Vagina (tissue), 2 donors: ENCODE data around the gene C9orf78. TPM values are rescaled to one million over a fixed set of nuclear protein-coding genes. Genes with fewer than 3 reads are reported as not detected.

Source experiments
- DNase-seq, 2 donors: peaks; one replicate each; pipeline ENCODE4 v3.0.0-alpha.2; 2017; ENCODE audit errors: extremely low spot score in 2 of 2
- H3K27ac ChIP-seq: fragments of 200-600 bp; sonication (generic); one replicate; pipeline ENCODE4 v1.5.1; 2019
- H3K27me3 ChIP-seq: fragments of 200-600 bp; sonication (generic); one replicate; pipeline ENCODE4 v1.5.1; 2019
- H3K36me3 ChIP-seq, 2 donors: fragments of 200-600 bp; sonication (generic); one replicate each; pipeline ENCODE4 v1.5.1; 2017 to 2019
- H3K4me1 ChIP-seq: fragments of 200-600 bp; sonication (generic); one replicate; pipeline ENCODE4 v1.5.1; 2019
- H3K4me3 ChIP-seq, 2 donors: fragments of 200-600 bp; sonication (generic); 1 replicate in 1 of 2; 2 replicates in 1 of 2; pipeline ENCODE4 v1.5.1; 2016 to 2019
- H3K9me3 ChIP-seq: fragments of 200-600 bp; sonication (generic); one replicate; pipeline ENCODE4 v1.5.1; 2019
- POLR2A ChIP-seq, 2 donors: fragments of 450-650 bp; IDR thresholded peaks; one replicate each; pipeline ENCODE4 v1.6.1; 2017; ENCODE audit warnings: antibody characterized with exemption in 2 of 2, mild to moderate bottlenecking in 2 of 2, moderate library complexity in 2 of 2
- POLR2AphosphoS5 ChIP-seq, 2 donors: sonication (generic); formaldehyde crosslinking; IDR thresholded peaks; one replicate each; pipeline ENCODE4 v1.9.0; 2017; ENCODE audit warnings: antibody characterized with exemption in 2 of 2, mild to moderate bottlenecking in 2 of 2, low read depth in 1 of 2; ENCODE audit not compliant: insufficient read depth in 1 of 2
- intact Hi-C: fragments of 100-400 bp; cut with DNase I; formaldehyde crosslinking; loops from one replicate; pipeline ENCODE4 v1.15.1; 2023
- total RNA-seq: library from RNA; depleted of rRNA; stranded (reverse); fragments of >200 nt; gene quantifications from one replicate; pipeline ENCODE4 v1.2.3, GENCODE V29; 2016
- TF ChIP-seq, protein P1 (sequence below), 3 experiments: fragments of 450-650 bp in 2 of 3; fragments of 200-600 bp in 1 of 3; sonication (generic) in 1 of 3; IDR thresholded peaks; one replicate each; pipeline ENCODE4 v1.5.1; 2017 to 2019; ENCODE audit warnings: antibody characterized with exemption in 3 of 3, mild to moderate bottlenecking in 2 of 3, moderate library complexity in 2 of 3

The C9orf78 gene
- total RNA-seq, 1 donor from 2014 or later: 36.6 TPM

DNA sequence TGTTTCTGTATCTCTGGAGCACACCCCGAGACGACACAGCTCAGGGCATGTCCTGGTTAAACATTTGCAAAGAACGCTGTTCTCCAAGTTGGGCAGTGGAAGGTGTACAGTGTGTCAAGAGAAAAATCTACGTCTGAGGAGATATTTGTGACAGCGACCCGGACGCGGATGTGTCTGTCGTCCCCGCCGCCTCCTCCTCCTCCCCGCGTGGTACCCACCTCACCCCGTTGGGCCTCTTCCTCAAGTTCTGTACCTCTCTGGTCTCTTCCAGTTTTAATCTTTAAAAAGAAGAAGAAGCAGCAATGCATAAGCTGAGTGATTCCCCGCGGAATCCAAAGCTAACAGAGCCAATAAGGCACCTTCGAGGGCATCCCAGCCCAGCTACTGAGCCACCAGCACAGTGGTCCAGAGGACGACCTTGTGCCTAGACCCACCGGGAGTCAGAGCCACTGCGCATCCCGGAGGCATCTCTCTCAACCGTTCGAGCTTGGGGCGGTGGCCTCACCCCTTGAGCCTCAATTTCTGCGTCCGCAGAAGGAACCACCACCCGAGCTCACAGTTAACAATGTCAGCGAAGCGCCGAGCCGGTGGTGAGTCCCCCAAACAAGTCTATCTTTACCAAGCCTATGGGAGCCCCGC, 467 bp downstream of the C9orf78 start:
- H3K9me3 ChIP-seq: no peaks in the 10 kb centered on the region
- peaks cover 0 to 38% of the 10 kb centered on the region in 2 donors for H3K36me3 ChIP-seq
- peaks cover 49% of the 10 kb centered on the region for H3K4me1 ChIP-seq
- no peak for DNase-seq
- peak overlapping the region; percentile 91 to 95 for H3K4me3 ChIP-seq
- H3K27ac ChIP-seq: peak overlapping the region; percentile 87
- intact Hi-C loops: no loop called here
- TF ChIP-seq, protein P1, sequence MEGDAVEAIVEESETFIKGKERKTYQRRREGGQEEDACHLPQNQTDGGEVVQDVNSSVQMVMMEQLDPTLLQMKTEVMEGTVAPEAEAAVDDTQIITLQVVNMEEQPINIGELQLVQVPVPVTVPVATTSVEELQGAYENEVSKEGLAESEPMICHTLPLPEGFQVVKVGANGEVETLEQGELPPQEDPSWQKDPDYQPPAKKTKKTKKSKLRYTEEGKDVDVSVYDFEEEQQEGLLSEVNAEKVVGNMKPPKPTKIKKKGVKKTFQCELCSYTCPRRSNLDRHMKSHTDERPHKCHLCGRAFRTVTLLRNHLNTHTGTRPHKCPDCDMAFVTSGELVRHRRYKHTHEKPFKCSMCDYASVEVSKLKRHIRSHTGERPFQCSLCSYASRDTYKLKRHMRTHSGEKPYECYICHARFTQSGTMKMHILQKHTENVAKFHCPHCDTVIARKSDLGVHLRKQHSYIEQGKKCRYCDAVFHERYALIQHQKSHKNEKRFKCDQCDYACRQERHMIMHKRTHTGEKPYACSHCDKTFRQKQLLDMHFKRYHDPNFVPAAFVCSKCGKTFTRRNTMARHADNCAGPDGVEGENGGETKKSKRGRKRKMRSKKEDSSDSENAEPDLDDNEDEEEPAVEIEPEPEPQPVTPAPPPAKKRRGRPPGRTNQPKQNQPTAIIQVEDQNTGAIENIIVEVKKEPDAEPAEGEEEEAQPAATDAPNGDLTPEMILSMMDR (IDR thresholded peaks at IDR 0.05): no peak
- TF ChIP-seq POLR2AphosphoS5 (IDR thresholded peaks at IDR 0.05; ENCODE audit: insufficient read depth in 1 of 2, low read depth in 1 of 2) (no peak), POLR2A (IDR thresholded peaks at IDR 0.05) (no peak)
- H3K27me3 ChIP-seq: no peaks in the 10 kb centered on the region

- intact Hi-C loops: no loop called here
- Histone ChIP-seq H3K4me1 (peaks cover 34% of the 10 kb centered on the region), H3K27me3 (no peaks in the 10 kb centered on the region), H3K4me3 (no peak overlapping the region), H3K27ac (no peak overlapping the region), H3K36me3 (peaks cover 0 to 54% of the 10 kb centered on the region in 2 donors), H3K9me3 (no peaks in the 10 kb centered on the region)
- DNase-seq: no peak
- TF ChIP-seq, protein P1 (IDR thresholded peaks at IDR 0.05): no peak
- no peak for TF ChIP-seq POLR2AphosphoS5 (IDR thresholded peaks at IDR 0.05; ENCODE audit: insufficient read depth in 1 of 2, low read depth in 1 of 2)
- TF ChIP-seq POLR2A (IDR thresholded peaks at IDR 0.05): no peak
These were observed 2.1 kb downstream of the C9orf78 start for GRCh38 chr9:129832982-129833381.

DNA sequence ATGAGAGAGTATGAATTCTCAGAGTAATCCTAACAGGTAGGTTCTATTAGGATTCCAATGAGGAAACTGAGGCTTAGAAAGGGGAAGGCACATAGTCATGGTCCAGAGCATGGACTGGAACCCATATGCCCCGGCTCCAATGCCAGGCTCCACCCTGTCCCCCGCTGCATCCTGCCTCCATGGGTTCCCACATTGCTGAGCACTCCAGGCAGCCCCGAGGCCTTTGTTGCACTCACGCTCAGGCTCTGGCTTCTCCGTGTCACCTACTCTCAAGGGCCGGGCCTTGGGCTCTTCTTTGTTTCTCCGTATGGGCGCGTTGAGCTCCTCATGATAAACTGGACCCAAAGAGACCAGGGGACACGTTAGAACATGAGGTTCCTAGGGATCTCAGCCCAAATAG, 6.1 kb downstream of the C9orf78 start:
- intact Hi-C loops: no loop called here

GRCh38 chr9:129828051-129828450, 7.0 kb downstream of the C9orf78 start:
- H3K4me1 ChIP-seq: peaks cover 6% of the 10 kb centered on the region
- no peak overlapping the region for H3K27ac ChIP-seq
- no peaks in the 10 kb centered on the region for H3K9me3 ChIP-seq
- peaks cover 0 to 50% of the 10 kb centered on the region in 2 donors for H3K36me3 ChIP-seq
- intact Hi-C loops: no loop called here
- H3K27me3 ChIP-seq: no peaks in the 10 kb centered on the region
- no peak overlapping the region for H3K4me3 ChIP-seq
- no peak for DNase-seq
- TF ChIP-seq POLR2AphosphoS5 (IDR thresholded peaks at IDR 0.05; ENCODE audit: insufficient read depth in 1 of 2, low read depth in 1 of 2): no peak
- TF ChIP-seq, protein P1 (IDR thresholded peaks at IDR 0.05): no peak
- TF ChIP-seq POLR2A (IDR thresholded peaks at IDR 0.05): no peak

More for the DNA sequence above, 6.1 kb downstream of the C9orf78 start:
- peaks cover 5% of the 10 kb centered on the region for H3K4me1 ChIP-seq
- H3K27me3 ChIP-seq: no peaks in the 10 kb centered on the region
- peaks cover 0 to 55% of the 10 kb centered on the region in 2 donors for H3K36me3 ChIP-seq
- no peak overlapping the region for H3K4me3 ChIP-seq
- no peak overlapping the region for H3K27ac ChIP-seq
- no peaks in the 10 kb centered on the region for H3K9me3 ChIP-seq
- no peak for TF ChIP-seq POLR2A (IDR thresholded peaks at IDR 0.05)
- TF ChIP-seq, protein P1 (IDR thresholded peaks at IDR 0.05): no peak
- no peak for TF ChIP-seq POLR2AphosphoS5 (IDR thresholded peaks at IDR 0.05; ENCODE audit: insufficient read depth in 1 of 2, low read depth in 1 of 2)
- no peak for DNase-seq

GRCh38 chr9:129826759-129827158, 8.3 kb downstream of the C9orf78 start:
- no peak for DNase-seq
- Histone ChIP-seq H3K9me3 (no peaks in the 10 kb centered on the region), H3K27me3 (no peaks in the 10 kb centered on the region), H3K4me3 (no peak overlapping the region), H3K27ac (no peak overlapping the region), H3K36me3 (peaks cover 0 to 39% of the 10 kb centered on the region in 2 donors), H3K4me1 (peaks cover 12% of the 10 kb centered on the region)
- intact Hi-C loops: no loop called here
- TF ChIP-seq POLR2A (IDR thresholded peaks at IDR 0.05) (no peak), POLR2AphosphoS5 (IDR thresholded peaks at IDR 0.05; ENCODE audit: insufficient read depth in 1 of 2, low read depth in 1 of 2) (no peak)
- TF ChIP-seq, protein P1 (IDR thresholded peaks at IDR 0.05): no peak
